ENCODE results near the gene DLEC1.

- TF ChIP-seq EP300 (IDR thresholded peaks at IDR 0.05; ENCODE audit: low read length) (no peak), SMARCC2 (IDR thresholded peaks at IDR 0.05; ENCODE audit: low read depth) (no peak), POLR2AphosphoS5 (IDR thresholded peaks at IDR 0.05; ENCODE audit: control insufficient read depth, insufficient read depth, low read depth, low read length) (no peak), HNRNPK (IDR thresholded peaks at IDR 0.05; ENCODE audit: low read depth, low read length, poor library complexity, severe bottlenecking) (no peak), ELK3 (CRISPR knock-in tag; IDR thresholded peaks at IDR 0.05) (no peak), CTCF (IDR thresholded peaks at IDR 0.05 in 2 of 3, conservative IDR thresholded peaks at IDR 0.05 in 1 of 3; ENCODE audit: insufficient read depth in 2 of 3, low read depth in 1 of 3, low read length in 3 of 3) (no peak), RAD21 (CRISPR knock-in tag; conservative IDR thresholded peaks at IDR 0.05 in 1 of 2, IDR thresholded peaks at IDR 0.05 in 1 of 2) (no peak), FOXK2 (conservative IDR thresholded peaks at IDR 0.05 in 1 of 2, IDR thresholded peaks at IDR 0.05 in 1 of 2; ENCODE audit: low read depth in 2 of 2) (no peak), JUN (IDR thresholded peaks at IDR 0.05; ENCODE audit: borderline replicate concordance, low read depth, low read length) (no peak), JUN (CRISPR knock-in tag; IDR thresholded peaks at IDR 0.05; ENCODE audit: borderline replicate concordance) (no peak)
These were observed 113.6 kb downstream of the DLEC1 start for GRCh38 chr3:38152609-38153008.
